ENCODE measurements around the gene NRIP1. TPM values are rescaled to one million over a fixed set of nuclear protein-coding genes. Genes with fewer than 3 reads are reported as not detected.

The NRIP1 gene
- total and polyA plus RNA-seq, 12 donors = 8.0 to 75.8 (median 46.0) TPM

GRCh38 chr21:15051644-15052458 lies 12.9 kb downstream of the NRIP1 start:
- no peak overlapping the region for H3K4me3 ChIP-seq
- 38 to 47% (median 44%) methylated on average over 9 of the region's 9 CpGs for WGBS, 4 donors

GRCh38 chr21:15050568-15051377 lies 14.0 kb downstream of the NRIP1 start:
- Histone ChIP-seq H3K9me3 (replicated peaks in 1 of 3) (no peaks in the 10 kb centered on the region), H3K27ac (no peak overlapping the region), H3K4me1 (replicated peaks in 1 of 2) (peaks cover 27 to 72% of the 10 kb centered on the region in 2 donors), H3K36me3 (replicated peaks in 1 of 2) (no peaks in the 10 kb centered on the region), H3K27me3 (no peaks in the 10 kb centered on the region), H3K4me3 (no peak overlapping the region)
- DNase-seq = no peak
- intact Hi-C loops (cut with DNase I) = no loop called here
- WGBS, 4 donors = 74 to 81% (median 77%) methylated on average over 11 of the region's 11 CpGs
- no peak for TF ChIP-seq POLR2A (IDR thresholded peaks at IDR 0.05)
- TF ChIP-seq CTCF (IDR thresholded peaks at IDR 0.05) = no peak

More at GRCh38 chr21:15051644-15052458, 12.9 kb downstream of the NRIP1 start:
- H3K27ac ChIP-seq = no peak overlapping the region
- TF ChIP-seq CTCF (IDR thresholded peaks at IDR 0.05) = no peak
- TF ChIP-seq POLR2A (IDR thresholded peaks at IDR 0.05) = no peak
- no peaks in the 10 kb centered on the region for H3K27me3 ChIP-seq
- intact Hi-C loops (cut with DNase I) = no loop called here
- H3K36me3 ChIP-seq (replicated peaks in 1 of 2) = no peaks in the 10 kb centered on the region
- no peaks in the 10 kb centered on the region for H3K9me3 ChIP-seq (replicated peaks in 1 of 3)
- DNase-seq = no peak
- peaks cover 27 to 81% of the 10 kb centered on the region in 2 donors for H3K4me1 ChIP-seq (replicated peaks in 1 of 2)

- no peak for TF ChIP-seq POLR2A (IDR thresholded peaks at IDR 0.05)
- TF ChIP-seq CTCF (IDR thresholded peaks at IDR 0.05) = no peak
- H3K36me3 ChIP-seq (replicated peaks in 1 of 2) = no peaks in the 10 kb centered on the region
- H3K4me1 ChIP-seq (replicated peaks in 1 of 2) = peaks cover 0 to 18% of the 10 kb centered on the region in 2 donors
- no peaks in the 10 kb centered on the region for H3K27me3 ChIP-seq
- no peak overlapping the region for H3K27ac ChIP-seq
- no peak overlapping the region for H3K4me3 ChIP-seq
- no peaks in the 10 kb centered on the region for H3K9me3 ChIP-seq (replicated peaks in 1 of 3)
- no peak for DNase-seq
- 88 to 98% (median 93%) methylated on average over 3 of the region's 3 CpGs for WGBS, 4 donors
- intact Hi-C loops (cut with DNase I) = no loop called here
Observed at GRCh38 chr21:15045017-15045416, 19.8 kb downstream of the NRIP1 start.

GRCh38 chr21:15042531-15042930 lies 22.3 kb downstream of the NRIP1 start:
- Histone ChIP-seq H3K9me3 (replicated peaks in 1 of 3) (no peaks in the 10 kb centered on the region), H3K27ac (no peak overlapping the region), H3K4me1 (replicated peaks in 1 of 2) (no peaks in the 10 kb centered on the region), H3K36me3 (replicated peaks in 1 of 2) (no peaks in the 10 kb centered on the region), H3K27me3 (no peaks in the 10 kb centered on the region), H3K4me3 (no peak overlapping the region)
- intact Hi-C loops (cut with DNase I) = no loop called here
- no peak for DNase-seq
- TF ChIP-seq CTCF (IDR thresholded peaks at IDR 0.05) = no peak
- no peak for TF ChIP-seq POLR2A (IDR thresholded peaks at IDR 0.05)
